ENCODE data around the gene MYO9B. TPM values are rescaled to one million over a fixed set of nuclear protein-coding genes. Genes with fewer than 3 reads are reported as not detected.

Gene MYO9B
- total and polyA plus RNA-seq, 11 donors, result 24.2 to 89.4 (median 31.3) TPM

- WGBS, 4 donors, result 93 to 98% (median 97%) methylated on average over 4 to 23 of the region's 23 CpGs
- Histone ChIP-seq H3K27me3 (no peaks in the 10 kb centered on the region), H3K36me3 (peaks cover 0 to 96% (median 88%) of the 10 kb centered on the region in 9 donors), H3K4me1 (no peaks in the 10 kb centered on the region), H3K9me3 (no peaks in the 10 kb centered on the region), H3K4me3 (no peak overlapping the region), H3K27ac (no peak overlapping the region)
- TF ChIP-seq CTCF (IDR thresholded peaks at IDR 0.05) (no peak), POLR2A (IDR thresholded peaks at IDR 0.05) (no peak)
- no peak for ATAC-seq
- intact Hi-C loops (cut with DNase I), result no loop called here
- DNase-seq, result no peak
These were observed 119.5 kb downstream of the MYO9B start for GRCh38 chr19:17195106-17195505.

- WGBS, 4 donors, result 94 to 99% (median 98%) methylated on average over 7 of the region's 7 CpGs
- Histone ChIP-seq H3K4me3 (no peak overlapping the region), H3K4me1 (no peaks in the 10 kb centered on the region), H3K36me3 (peaks cover 0 to 96% (median 88%) of the 10 kb centered on the region in 9 donors), H3K27ac (no peak overlapping the region), H3K9me3 (no peaks in the 10 kb centered on the region), H3K27me3 (no peaks in the 10 kb centered on the region)
- no peak for DNase-seq
- no peak for ATAC-seq
- no peak for TF ChIP-seq CTCF (IDR thresholded peaks at IDR 0.05)
- TF ChIP-seq POLR2A (IDR thresholded peaks at IDR 0.05), result no peak
- intact Hi-C loops (cut with DNase I), result no loop called here
These were observed 121.0 kb downstream of the MYO9B start for GRCh38 chr19:17196610-17197009.

- no peak for ATAC-seq
- no peak for DNase-seq
- Histone ChIP-seq H3K4me1 (no peaks in the 10 kb centered on the region), H3K9me3 (no peaks in the 10 kb centered on the region), H3K4me3 (no peak overlapping the region), H3K36me3 (peaks cover 0 to 96% (median 88%) of the 10 kb centered on the region in 9 donors), H3K27ac (no peak overlapping the region), H3K27me3 (no peaks in the 10 kb centered on the region)
- TF ChIP-seq POLR2A (IDR thresholded peaks at IDR 0.05) (no peak), CTCF (IDR thresholded peaks at IDR 0.05) (no peak)
- whole genome bisulfite sequencing, 4 donors, result 95 to 97% (median 96%) methylated on average over 16 of the region's 16 CpGs
- intact Hi-C loops (cut with DNase I), result no loop called here
These were observed 122.1 kb downstream of the MYO9B start for GRCh38 chr19:17197666-17198065.

- intact Hi-C loops (cut with DNase I), result loop anchor here in 3 of 10 donors (5.0 to 10.0 kb wide), 3 partner anchors 46 to 82 kb away; partner anchors contain the start of gene ANKLE1 (in 1 of the 3)
- H3K27ac ChIP-seq, result no peak overlapping the region
- no peak for ATAC-seq
- TF ChIP-seq POLR2A (IDR thresholded peaks at IDR 0.05) (no peak), CTCF (IDR thresholded peaks at IDR 0.05) (no peak)
- no peaks in the 10 kb centered on the region for H3K9me3 ChIP-seq
- 72 to 77% (median 75%) methylated on average over 16 of the region's 16 CpGs for WGBS, 4 donors
- no peaks in the 10 kb centered on the region for H3K27me3 ChIP-seq
- no peak overlapping the region for H3K4me3 ChIP-seq
- peaks cover 0 to 96% (median 78%) of the 10 kb centered on the region in 9 donors for H3K36me3 ChIP-seq
- DNase-seq, result no peak
- H3K4me1 ChIP-seq, result no peaks in the 10 kb centered on the region
These were observed 125.0 kb downstream of the MYO9B start for GRCh38 chr19:17200408-17201079.

All from heart left ventricle (tissue), 16 donors.